Ishikawa (cell line): ENCODE measurements around the gene GBGT1.
A peak's percentile ranks its signal among the peaks of the same experiment; 100 is the strongest.

Source experiments
- CEBPB ChIP-seq: IDR thresholded peaks from 2 replicates; pipeline ENCODE4 v1.6.1; 2012
- CREB1 ChIP-seq: IDR thresholded peaks from 2 replicates; pipeline ENCODE4 v1.6.1; 2012; ENCODE audit warnings: low read depth
- EGR1 ChIP-seq: IDR thresholded peaks from 2 replicates; pipeline ENCODE4 v1.6.1; 2012
- EP300 ChIP-seq: IDR thresholded peaks from 2 replicates; pipeline ENCODE4 v1.6.1; 2012; ENCODE audit warnings: borderline replicate concordance
- FOXM1 ChIP-seq: IDR thresholded peaks from 2 replicates; pipeline ENCODE4 v1.6.1; 2012; ENCODE audit warnings: low read depth, borderline replicate concordance
- RAD21 ChIP-seq: IDR thresholded peaks from 2 replicates; pipeline ENCODE4 v1.6.1; 2012; ENCODE audit warnings: low read depth
- TAF1 ChIP-seq: IDR thresholded peaks from 2 replicates; pipeline ENCODE4 v1.6.1; 2012; ENCODE audit warnings: low read depth, mild to moderate bottlenecking
- TCF12 ChIP-seq: IDR thresholded peaks from 2 replicates; pipeline ENCODE4 v1.6.1; 2012; ENCODE audit warnings: low read depth
- TEAD4 ChIP-seq: IDR thresholded peaks from 2 replicates; pipeline ENCODE4 v1.6.1; 2012
- YY1 ChIP-seq: IDR thresholded peaks from 2 replicates; pipeline ENCODE4 v1.6.1; 2012; ENCODE audit warnings: low read depth
- ZBTB7A ChIP-seq: IDR thresholded peaks from 2 replicates; pipeline ENCODE4 v1.6.1; 2012; ENCODE audit warnings: low read depth
- TF ChIP-seq, protein P1 (sequence below): IDR thresholded peaks from 2 replicates; pipeline ENCODE4 v1.6.1; 2012
- TF ChIP-seq, protein P2 (sequence below): IDR thresholded peaks from 2 replicates; pipeline ENCODE4 v1.6.1; 2012; ENCODE audit warnings: low read depth, mild to moderate bottlenecking

- TF ChIP-seq EP300 (no peak), EGR1 (no peak), RAD21 (no peak), ZBTB7A (no peak), YY1 (no peak), CREB1 (no peak), FOXM1 (no peak), TAF1 (peak; percentile 28; the same call in 1 of the 2 replicates), TEAD4 (no peak), CEBPB (no peak), TCF12 (no peak)
- TF ChIP-seq, protein P1, sequence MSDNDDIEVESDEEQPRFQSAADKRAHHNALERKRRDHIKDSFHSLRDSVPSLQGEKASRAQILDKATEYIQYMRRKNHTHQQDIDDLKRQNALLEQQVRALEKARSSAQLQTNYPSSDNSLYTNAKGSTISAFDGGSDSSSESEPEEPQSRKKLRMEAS = peak; percentile 18; the same call in 1 of the 2 replicates
- TF ChIP-seq, protein P2, sequence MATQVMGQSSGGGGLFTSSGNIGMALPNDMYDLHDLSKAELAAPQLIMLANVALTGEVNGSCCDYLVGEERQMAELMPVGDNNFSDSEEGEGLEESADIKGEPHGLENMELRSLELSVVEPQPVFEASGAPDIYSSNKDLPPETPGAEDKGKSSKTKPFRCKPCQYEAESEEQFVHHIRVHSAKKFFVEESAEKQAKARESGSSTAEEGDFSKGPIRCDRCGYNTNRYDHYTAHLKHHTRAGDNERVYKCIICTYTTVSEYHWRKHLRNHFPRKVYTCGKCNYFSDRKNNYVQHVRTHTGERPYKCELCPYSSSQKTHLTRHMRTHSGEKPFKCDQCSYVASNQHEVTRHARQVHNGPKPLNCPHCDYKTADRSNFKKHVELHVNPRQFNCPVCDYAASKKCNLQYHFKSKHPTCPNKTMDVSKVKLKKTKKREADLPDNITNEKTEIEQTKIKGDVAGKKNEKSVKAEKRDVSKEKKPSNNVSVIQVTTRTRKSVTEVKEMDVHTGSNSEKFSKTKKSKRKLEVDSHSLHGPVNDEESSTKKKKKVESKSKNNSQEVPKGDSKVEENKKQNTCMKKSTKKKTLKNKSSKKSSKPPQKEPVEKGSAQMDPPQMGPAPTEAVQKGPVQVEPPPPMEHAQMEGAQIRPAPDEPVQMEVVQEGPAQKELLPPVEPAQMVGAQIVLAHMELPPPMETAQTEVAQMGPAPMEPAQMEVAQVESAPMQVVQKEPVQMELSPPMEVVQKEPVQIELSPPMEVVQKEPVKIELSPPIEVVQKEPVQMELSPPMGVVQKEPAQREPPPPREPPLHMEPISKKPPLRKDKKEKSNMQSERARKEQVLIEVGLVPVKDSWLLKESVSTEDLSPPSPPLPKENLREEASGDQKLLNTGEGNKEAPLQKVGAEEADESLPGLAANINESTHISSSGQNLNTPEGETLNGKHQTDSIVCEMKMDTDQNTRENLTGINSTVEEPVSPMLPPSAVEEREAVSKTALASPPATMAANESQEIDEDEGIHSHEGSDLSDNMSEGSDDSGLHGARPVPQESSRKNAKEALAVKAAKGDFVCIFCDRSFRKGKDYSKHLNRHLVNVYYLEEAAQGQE = no peak
Measured at GRCh38 chr9:133120501-133121197, 43.1 kb downstream of the GBGT1 start.
